SK-N-SH (cell line): ENCODE results near the gene ACSL6. TPM values are rescaled to one million over a fixed set of nuclear protein-coding genes. Genes with fewer than 3 reads are reported as not detected.

Source experiments
- CTCF ChIA-PET: fragments of 300-600, 350-600 bp; formaldehyde crosslinking; extraction: SDS; loops from one replicate; lab custom pipeline; 2021; lab: Yijun Ruan, JAX
- POLR2A ChIA-PET: fragments of 350-600 bp; sonication (Branson Sonifier 250); formaldehyde crosslinking; extraction: SDS; loops from one replicate; lab custom pipeline; 2020; ENCODE audit warnings: antibody characterized with exemption, inconsistent platforms; lab: Yijun Ruan, JAX
- DNase-seq: peaks from one replicate; pipeline ENCODE4 v3.0.0; 2012
- H2AFZ ChIP-seq: fragments of 200-600 bp; sonication (generic); 2 replicates; pipeline ENCODE4 v1.8.1; 2016; ENCODE audit warnings: antibody characterized with exemption, mild to moderate bottlenecking, low read depth
- H3F3A ChIP-seq: fragments of 200-600 bp; sonication (generic); replicated peaks from 2 replicates; pipeline ENCODE3; 2016; ENCODE audit warnings: antibody characterized with exemption, mild to moderate bottlenecking; ENCODE audit not compliant: insufficient read depth
- H3K27ac ChIP-seq, 2 experiments: fragments of 200-500 bp in 1 of 2; fragments of 200-600 bp in 1 of 2; sonication (Bioruptor generic) in 1 of 2; sonication (generic), shearing (Covaris generic) in 1 of 2; 2 replicates each; pipeline versions ENCODE4 v1.5.1 to v1.6.1; 2014 to 2016; ENCODE audit warnings: low read depth in 2 of 2, inconsistent platforms in 1 of 2, low read length in 1 of 2, mild to moderate bottlenecking in 1 of 2, mixed read lengths in 1 of 2
- H3K27me3 ChIP-seq: fragments of 200-600 bp; sonication (generic), shearing (Covaris generic); 2 replicates; pipeline ENCODE4 v1.6.1; 2016; ENCODE audit warnings: mixed run types; ENCODE audit not compliant: insufficient read depth
- H3K36me3 ChIP-seq, 2 experiments: fragments of 200-500 bp in 1 of 2; fragments of 200-600 bp in 1 of 2; sonication (Bioruptor generic) in 1 of 2; sonication (generic) in 1 of 2; replicated peaks in 1 of 2; 2 replicates each; pipeline versions ENCODE3 to v1.5.1; 2014 to 2016; ENCODE audit warnings: low read length in 1 of 2, mild to moderate bottlenecking in 1 of 2; ENCODE audit not compliant: insufficient read depth in 2 of 2, control insufficient read depth in 1 of 2
- H3K4me1 ChIP-seq, 2 experiments: fragments of 200-500 bp in 1 of 2; fragments of 200-600 bp in 1 of 2; sonication (Bioruptor generic) in 1 of 2; sonication (generic), shearing (Covaris generic) in 1 of 2; 2 replicates each; pipeline versions ENCODE4 v1.5.1 to v1.6.1; 2014 to 2016; ENCODE audit warnings: low read depth in 1 of 2, low read length in 1 of 2, mixed run types in 1 of 2; ENCODE audit not compliant: insufficient read depth in 2 of 2, control insufficient read depth in 1 of 2
- H3K4me2 ChIP-seq: fragments of 200-600 bp; sonication (generic), shearing (Covaris generic); 2 replicates; pipeline ENCODE4 v1.6.1; 2017; ENCODE audit warnings: mixed run types
- H3K4me3 ChIP-seq, 2 experiments: fragments of 200-500 bp in 1 of 2; fragments of 200-600 bp in 1 of 2; sonication (Bioruptor generic) in 1 of 2; sonication (generic), shearing (Covaris generic) in 1 of 2; 2 replicates each; pipeline versions ENCODE4 v1.5.1 to v1.8.1; 2014 to 2016; ENCODE audit warnings: low read depth in 2 of 2, inconsistent platforms in 1 of 2, low read length in 1 of 2, mild to moderate bottlenecking in 1 of 2, mixed read lengths in 1 of 2, moderate library complexity in 1 of 2
- H3K79me2 ChIP-seq: fragments of 200-600 bp; sonication (generic); 2 replicates; pipeline ENCODE4 v1.8.1; 2017; ENCODE audit warnings: mild to moderate bottlenecking; ENCODE audit not compliant: insufficient read depth
- H3K9ac ChIP-seq: fragments of 200-600 bp; sonication (generic); 2 replicates; pipeline ENCODE4 v1.6.1; 2017; ENCODE audit warnings: mixed run types
- H3K9me2 ChIP-seq: fragments of 200-600 bp; sonication (generic); 2 replicates; pipeline ENCODE4 v1.6.1; 2017; ENCODE audit warnings: mixed run types
- H3K9me3 ChIP-seq: fragments of 200-600 bp; sonication (generic); 2 replicates; pipeline ENCODE4 v1.6.1; 2017; ENCODE audit warnings: mixed run types, mild to moderate bottlenecking, moderate library complexity
- H4K20me1 ChIP-seq: fragments of 200-600 bp; sonication (generic); 2 replicates; pipeline ENCODE4 v1.6.1; 2017; ENCODE audit warnings: mild to moderate bottlenecking, mixed run types; ENCODE audit not compliant: insufficient read depth
- CHD2 ChIP-seq: fragments of 150-350 bp; IDR thresholded peaks from 2 replicates; pipeline ENCODE4 v1.6.1; 2018; ENCODE audit warnings: low read length; ENCODE audit not compliant: partially characterized antibody
- EP300 ChIP-seq, 2 experiments: IDR thresholded peaks; 2 replicates each; pipeline versions ENCODE4 v1.4.0 to v1.6.1; 2012; ENCODE audit warnings: borderline replicate concordance in 1 of 2, low read depth in 1 of 2, low read length in 1 of 2
- FOSL2 ChIP-seq: IDR thresholded peaks from 2 replicates; pipeline ENCODE4 v1.4.0; 2012; ENCODE audit warnings: low read depth, mild to moderate bottlenecking, moderate library complexity, borderline replicate concordance
- FOXJ3 ChIP-seq: sonication (generic); formaldehyde crosslinking; IDR thresholded peaks from 2 replicates; pipeline ENCODE4 v1.5.1; 2020; ENCODE audit warnings: mild to moderate bottlenecking, missing genetic modification reagents
- FOXM1 ChIP-seq: IDR thresholded peaks from 2 replicates; pipeline ENCODE4 v1.4.0; 2012; ENCODE audit warnings: low read depth, mild to moderate bottlenecking
- GABPA ChIP-seq: IDR thresholded peaks from 2 replicates; pipeline ENCODE4 v1.4.0; 2012; ENCODE audit warnings: low read depth, mild to moderate bottlenecking
- JUND ChIP-seq: IDR thresholded peaks from 2 replicates; pipeline ENCODE4 v1.4.0; 2012
- MEF2A ChIP-seq: IDR thresholded peaks from 2 replicates; pipeline ENCODE4 v1.4.0; 2012; ENCODE audit warnings: low read depth, borderline replicate concordance
- NFIC ChIP-seq: IDR thresholded peaks from 2 replicates; pipeline ENCODE4 v1.4.0; 2012; ENCODE audit warnings: borderline replicate concordance
- NRF1 ChIP-seq: IDR thresholded peaks from 2 replicates; pipeline ENCODE4 v1.6.1; 2012; ENCODE audit warnings: low read depth, mild to moderate bottlenecking, low read length
- SMC3 ChIP-seq: IDR thresholded peaks from 2 replicates; pipeline ENCODE4 v1.6.1; 2012; ENCODE audit warnings: low read depth, low read length, improper control_type of control experiment
- TEAD4 ChIP-seq: IDR thresholded peaks from 2 replicates; pipeline ENCODE4 v1.4.0; 2012; ENCODE audit warnings: mild to moderate bottlenecking, borderline replicate concordance; ENCODE audit not compliant: insufficient read depth
- polyA plus RNA-seq, 3 experiments: library from polyadenylated mRNA; depleted of rRNA; stranded (reverse); fragments of >200 nt; gene quantifications; 2 replicates each; pipeline ENCODE4 v1.2.3, GENCODE V29; 2012
- TF ChIP-seq, protein P1 (sequence below): fragments of 200-600 bp; sonication (generic); IDR thresholded peaks from 2 replicates; pipeline ENCODE4 v1.6.1; 2017; ENCODE audit warnings: antibody characterized with exemption, mild to moderate bottlenecking, moderate library complexity
- TF ChIP-seq, protein P2 (sequence below): IDR thresholded peaks from 2 replicates; pipeline ENCODE4 v1.4.0; 2012; ENCODE audit warnings: low read depth
- TF ChIP-seq, protein P3 (sequence below): IDR thresholded peaks from 2 replicates; pipeline ENCODE4 v1.6.1; 2012; ENCODE audit warnings: mild to moderate bottlenecking, low read depth, low read length, moderate library complexity

ACSL6 gene
- polyA plus RNA-seq, 1 of the 3 experiments (the other 2 are of a cell fraction): 0.46 TPM

DNA sequence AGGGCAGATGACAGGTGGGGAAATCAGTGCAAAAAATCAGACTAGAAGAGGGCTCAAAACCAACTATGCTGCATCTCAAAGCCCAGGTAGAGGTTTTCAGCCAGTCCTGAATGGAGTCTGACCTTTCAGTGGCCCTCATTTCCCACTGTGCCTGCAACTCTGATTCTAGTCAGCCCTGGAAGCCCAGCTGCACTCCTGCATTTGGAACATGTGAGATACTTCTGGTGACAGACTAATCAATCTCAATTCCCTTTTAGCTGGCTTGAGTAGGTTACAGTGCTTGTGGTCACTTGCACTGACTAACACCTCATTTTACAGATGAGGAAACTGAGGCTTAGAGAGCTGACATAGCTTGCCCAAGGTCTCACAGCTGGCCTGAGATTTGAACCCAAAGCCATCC lies 7.9 kb upstream of the ACSL6 start:
- TF ChIP-seq, protein P1, sequence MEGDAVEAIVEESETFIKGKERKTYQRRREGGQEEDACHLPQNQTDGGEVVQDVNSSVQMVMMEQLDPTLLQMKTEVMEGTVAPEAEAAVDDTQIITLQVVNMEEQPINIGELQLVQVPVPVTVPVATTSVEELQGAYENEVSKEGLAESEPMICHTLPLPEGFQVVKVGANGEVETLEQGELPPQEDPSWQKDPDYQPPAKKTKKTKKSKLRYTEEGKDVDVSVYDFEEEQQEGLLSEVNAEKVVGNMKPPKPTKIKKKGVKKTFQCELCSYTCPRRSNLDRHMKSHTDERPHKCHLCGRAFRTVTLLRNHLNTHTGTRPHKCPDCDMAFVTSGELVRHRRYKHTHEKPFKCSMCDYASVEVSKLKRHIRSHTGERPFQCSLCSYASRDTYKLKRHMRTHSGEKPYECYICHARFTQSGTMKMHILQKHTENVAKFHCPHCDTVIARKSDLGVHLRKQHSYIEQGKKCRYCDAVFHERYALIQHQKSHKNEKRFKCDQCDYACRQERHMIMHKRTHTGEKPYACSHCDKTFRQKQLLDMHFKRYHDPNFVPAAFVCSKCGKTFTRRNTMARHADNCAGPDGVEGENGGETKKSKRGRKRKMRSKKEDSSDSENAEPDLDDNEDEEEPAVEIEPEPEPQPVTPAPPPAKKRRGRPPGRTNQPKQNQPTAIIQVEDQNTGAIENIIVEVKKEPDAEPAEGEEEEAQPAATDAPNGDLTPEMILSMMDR: no peak
- TF ChIP-seq NFIC (no peak), FOXJ3 (no peak), SMC3 (no peak), NRF1 (no peak), MEF2A (no peak), CHD2 (no peak), GABPA (no peak), JUND (no peak), EP300 (IDR thresholded peaks at IDR 0.05; ENCODE audit: borderline replicate concordance in 1 of 2, low read depth in 1 of 2, low read length in 1 of 2) (no peak), FOXM1 (no peak), TEAD4 (no peak), FOSL2 (no peak)
- TF ChIP-seq, protein P2, sequence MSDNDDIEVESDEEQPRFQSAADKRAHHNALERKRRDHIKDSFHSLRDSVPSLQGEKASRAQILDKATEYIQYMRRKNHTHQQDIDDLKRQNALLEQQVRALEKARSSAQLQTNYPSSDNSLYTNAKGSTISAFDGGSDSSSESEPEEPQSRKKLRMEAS: no peak
- TF ChIP-seq, protein P3, sequence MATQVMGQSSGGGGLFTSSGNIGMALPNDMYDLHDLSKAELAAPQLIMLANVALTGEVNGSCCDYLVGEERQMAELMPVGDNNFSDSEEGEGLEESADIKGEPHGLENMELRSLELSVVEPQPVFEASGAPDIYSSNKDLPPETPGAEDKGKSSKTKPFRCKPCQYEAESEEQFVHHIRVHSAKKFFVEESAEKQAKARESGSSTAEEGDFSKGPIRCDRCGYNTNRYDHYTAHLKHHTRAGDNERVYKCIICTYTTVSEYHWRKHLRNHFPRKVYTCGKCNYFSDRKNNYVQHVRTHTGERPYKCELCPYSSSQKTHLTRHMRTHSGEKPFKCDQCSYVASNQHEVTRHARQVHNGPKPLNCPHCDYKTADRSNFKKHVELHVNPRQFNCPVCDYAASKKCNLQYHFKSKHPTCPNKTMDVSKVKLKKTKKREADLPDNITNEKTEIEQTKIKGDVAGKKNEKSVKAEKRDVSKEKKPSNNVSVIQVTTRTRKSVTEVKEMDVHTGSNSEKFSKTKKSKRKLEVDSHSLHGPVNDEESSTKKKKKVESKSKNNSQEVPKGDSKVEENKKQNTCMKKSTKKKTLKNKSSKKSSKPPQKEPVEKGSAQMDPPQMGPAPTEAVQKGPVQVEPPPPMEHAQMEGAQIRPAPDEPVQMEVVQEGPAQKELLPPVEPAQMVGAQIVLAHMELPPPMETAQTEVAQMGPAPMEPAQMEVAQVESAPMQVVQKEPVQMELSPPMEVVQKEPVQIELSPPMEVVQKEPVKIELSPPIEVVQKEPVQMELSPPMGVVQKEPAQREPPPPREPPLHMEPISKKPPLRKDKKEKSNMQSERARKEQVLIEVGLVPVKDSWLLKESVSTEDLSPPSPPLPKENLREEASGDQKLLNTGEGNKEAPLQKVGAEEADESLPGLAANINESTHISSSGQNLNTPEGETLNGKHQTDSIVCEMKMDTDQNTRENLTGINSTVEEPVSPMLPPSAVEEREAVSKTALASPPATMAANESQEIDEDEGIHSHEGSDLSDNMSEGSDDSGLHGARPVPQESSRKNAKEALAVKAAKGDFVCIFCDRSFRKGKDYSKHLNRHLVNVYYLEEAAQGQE: no peak
- TF ChIP-seq, all 33 proteins: peak for 0
- ChIA-PET CTCF (interaction anchor here (1.4 kb wide), 1 partner anchor 44 kb away, joined by 4 read pairs; no protein-coding TSS in a partner anchor), POLR2A (no interaction called here)
- Histone ChIP-seq H3K9me3 (no peaks in the 10 kb centered on the region), H3K4me3 (no peak overlapping the region), H2AFZ (no peak overlapping the region), H3F3A (no peaks in the 10 kb centered on the region), H4K20me1 (no peaks in the 10 kb centered on the region), H3K9me2 (no peaks in the 10 kb centered on the region), H3K27ac (no peak overlapping the region), H3K4me1 (no peaks in the 10 kb centered on the region), H3K4me2 (no peak overlapping the region), H3K79me2 (no peaks in the 10 kb centered on the region), H3K27me3 (no peaks in the 10 kb centered on the region; the same call in 1 of the 2 replicates), H3K36me3 (no peaks in the 10 kb centered on the region), H3K9ac (no peak overlapping the region)
- DNase-seq: no peak
